Naive thymus-derived CD4-positive, alpha-beta T cell (primary cell): ENCODE results near the gene ATP8A2. TPM values are rescaled to one million over a fixed set of nuclear protein-coding genes. Genes with fewer than 3 reads are reported as not detected.

Experiments used
- ATAC-seq: fragments of 150-1000 bp; cut with Tn5 transposase; 2 replicates; pipeline ENCODE4 v1.10.0; 2021; ENCODE audit warnings: mild to moderate bottlenecking, moderate library complexity
- CTCF ChIA-PET: fragments of 350-600 bp; sonication (Branson Sonifier 250); formaldehyde crosslinking; loops from one replicate; lab custom pipeline; 2021; ENCODE audit warnings: antibody characterized with exemption; lab: Charles Lee
- POLR2A ChIA-PET: fragments of 350-600 bp; sonication (Branson Sonifier 250); formaldehyde crosslinking; loops from one replicate; lab custom pipeline; 2021; ENCODE audit warnings: antibody characterized with exemption, inconsistent platforms; lab: Charles Lee
- DNase-seq, 9 donors: peaks; one replicate each; pipeline versions ENCODE4 v3.0.0 to v3.0.0-alpha.2; 2020 to 2022; ENCODE audit warnings: mixed read lengths in 1 of 9
- H3K27ac ChIP-seq: one replicate; pipeline ENCODE4 v1.7.0; 2013; ENCODE audit warnings: mild to moderate bottlenecking, low read depth, low read length, moderate library complexity
- H3K27me3 ChIP-seq, 2 donors: one replicate each; pipeline ENCODE4 v1.7.0; 2013; ENCODE audit warnings: low read length in 2 of 2, mild to moderate bottlenecking in 2 of 2, moderate library complexity in 2 of 2; ENCODE audit not compliant: control insufficient read depth in 2 of 2, insufficient read depth in 2 of 2
- H3K36me3 ChIP-seq, 3 experiments: 1 replicate in 2 of 3; 2 replicates in 1 of 3; pipeline ENCODE4 v1.7.0; 2013; ENCODE audit warnings: low read length in 3 of 3, mild to moderate bottlenecking in 3 of 3, moderate library complexity in 1 of 3; ENCODE audit not compliant: insufficient read depth in 3 of 3, control insufficient read depth in 2 of 3
- H3K4me1 ChIP-seq, 2 donors: one replicate each; pipeline ENCODE4 v1.7.0; 2013; ENCODE audit warnings: low read length in 2 of 2, mild to moderate bottlenecking in 2 of 2, moderate library complexity in 1 of 2; ENCODE audit not compliant: control insufficient read depth in 2 of 2, insufficient read depth in 2 of 2
- H3K4me3 ChIP-seq: 2 replicates; pipeline ENCODE4 v1.7.0; 2013; ENCODE audit warnings: mild to moderate bottlenecking, low read length
- H3K9me3 ChIP-seq, 3 experiments: 1 replicate in 2 of 3; 2 replicates in 1 of 3; pipeline ENCODE4 v1.7.0; 2013; ENCODE audit warnings: low read length in 3 of 3; ENCODE audit not compliant: control insufficient read depth in 2 of 3
- H3K27ac Mint-ChIP-seq, 9 donors: one replicate each; pipeline ENCODE4 v1.8.0; 2020 to 2022; ENCODE audit warnings: mixed read lengths in 9 of 9, mild to moderate bottlenecking in 8 of 9, moderate library complexity in 5 of 9, inconsistent platforms in 2 of 9
- H3K27me3 Mint-ChIP-seq, 5 donors: one replicate each; pipeline ENCODE4 v1.8.0; 2021 to 2022; ENCODE audit warnings: mixed read lengths in 5 of 5, mild to moderate bottlenecking in 1 of 5
- H3K36me3 Mint-ChIP-seq, 5 donors: one replicate each; pipeline ENCODE4 v1.8.0; 2020 to 2022; ENCODE audit warnings: mixed read lengths in 5 of 5, mild to moderate bottlenecking in 3 of 5, inconsistent platforms in 1 of 5
- H3K4me1 Mint-ChIP-seq, 7 donors: one replicate each; pipeline ENCODE4 v1.8.0; 2020 to 2022; ENCODE audit warnings: mixed read lengths in 7 of 7, mild to moderate bottlenecking in 3 of 7, inconsistent platforms in 1 of 7
- H3K4me3 Mint-ChIP-seq, 10 donors: one replicate each; pipeline ENCODE4 v1.8.0; 2020 to 2022; ENCODE audit warnings: mild to moderate bottlenecking in 10 of 10, mixed read lengths in 10 of 10, moderate library complexity in 6 of 10, inconsistent platforms in 2 of 10
- H3K9me3 Mint-ChIP-seq, 11 donors: one replicate each; pipeline ENCODE4 v1.8.0; 2020 to 2022; ENCODE audit warnings: mixed read lengths in 11 of 11, mild to moderate bottlenecking in 4 of 11, inconsistent platforms in 1 of 11, moderate library complexity in 1 of 11
- intact Hi-C, 2 donors: fragments of 100-400 bp; cut with micrococcal nuclease; formaldehyde crosslinking; loops; one replicate each; pipeline ENCODE4 v1.15.1; 2023
- polyA plus RNA-seq, 2 donors: library from polyadenylated mRNA; unstranded; fragments of 300-500 nt; fragmentation: Illumina TruSeq; gene quantifications; one replicate each; pipeline ENCODE4 v1.2.3, GENCODE V29; 2021
- total RNA-seq, 6 experiments: library from RNA in 5 of 6; stranded (reverse) in 5 of 6; gene quantifications; 1 replicate in 5 of 6; 2 replicates in 1 of 6; pipeline ENCODE4 v1.2.3 and lab custom pipeline; 2021 to 2026

ATP8A2 gene
- total and polyA plus RNA-seq, 7 experiments from 2014 or later: 0.56 to 2.4 (median 1.2) TPM

- ATAC-seq (no peak), DNase-seq (no peak)
- ChIA-PET POLR2A (no interaction called here), CTCF (no interaction called here)
- intact Hi-C loops: no loop called here
- Mint-ChIP-seq H3K4me3 (no peak overlapping the region), H3K4me1 (no peaks in the 10 kb centered on the region), H3K27me3 (peaks cover 0 to 9% (median 0%) of the 10 kb centered on the region in 5 donors), H3K36me3 (peaks cover 0 to 4% (median 0%) of the 10 kb centered on the region in 5 donors), H3K27ac (no peak overlapping the region), H3K9me3 (peaks cover 0 to 10% (median 5%) of the 10 kb centered on the region in 11 donors)
- Histone ChIP-seq H3K4me1 (no peaks in the 10 kb centered on the region), H3K27ac (no peak overlapping the region), H3K27me3 (no peaks in the 10 kb centered on the region), H3K4me3 (no peak overlapping the region), H3K9me3 (no peaks in the 10 kb centered on the region), H3K36me3 (no peaks in the 10 kb centered on the region)
Measured at GRCh38 chr13:26030331-26030730, 658.6 kb downstream of the ATP8A2 start.

- no peak overlapping the region for H3K4me3 Mint-ChIP-seq
- no peaks in the 10 kb centered on the region for H3K4me1 Mint-ChIP-seq
Measured at GRCh38 chr13:26034018-26034417, 662.2 kb downstream of the ATP8A2 start.

DNA sequence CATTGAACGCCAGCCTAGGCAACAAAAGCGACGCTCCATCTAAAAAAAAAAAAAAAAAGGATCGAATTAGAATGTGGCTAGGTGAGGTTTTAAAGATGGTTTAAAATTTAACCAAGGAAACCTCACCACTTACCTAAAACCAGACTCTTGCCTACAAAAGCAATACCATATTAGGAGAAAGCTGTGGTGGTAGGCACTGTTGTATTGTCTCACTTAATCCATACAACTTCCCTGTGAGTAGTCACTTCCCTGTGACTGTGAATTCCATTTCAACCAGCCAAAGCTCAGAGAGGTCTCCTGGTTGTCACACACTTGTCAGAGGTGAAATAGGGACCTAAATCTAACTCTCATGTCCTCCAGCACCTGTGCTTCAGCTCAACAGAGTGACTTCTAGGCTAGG lies 664.6 kb downstream of the ATP8A2 start:
- H3K27ac Mint-ChIP-seq: no peak overlapping the region
- POLR2A ChIA-PET: no interaction called here

More at GRCh38 chr13:26034018-26034417, 662.2 kb downstream of the ATP8A2 start:
- intact Hi-C loops: no loop called here
- ATAC-seq (no peak), DNase-seq (no peak)
- Histone ChIP-seq H3K4me1 (no peaks in the 10 kb centered on the region), H3K4me3 (no peak overlapping the region), H3K9me3 (no peaks in the 10 kb centered on the region), H3K27ac (no peak overlapping the region), H3K36me3 (no peaks in the 10 kb centered on the region), H3K27me3 (no peaks in the 10 kb centered on the region)
- Mint-ChIP-seq H3K27ac (no peak overlapping the region), H3K36me3 (peaks cover 0 to 7% (median 0%) of the 10 kb centered on the region in 5 donors), H3K9me3 (peaks cover 0 to 14% (median 5%) of the 10 kb centered on the region in 11 donors), H3K27me3 (peaks cover 0 to 10% (median 3%) of the 10 kb centered on the region in 5 donors)
- ChIA-PET CTCF (no interaction called here), POLR2A (no interaction called here)

DNA sequence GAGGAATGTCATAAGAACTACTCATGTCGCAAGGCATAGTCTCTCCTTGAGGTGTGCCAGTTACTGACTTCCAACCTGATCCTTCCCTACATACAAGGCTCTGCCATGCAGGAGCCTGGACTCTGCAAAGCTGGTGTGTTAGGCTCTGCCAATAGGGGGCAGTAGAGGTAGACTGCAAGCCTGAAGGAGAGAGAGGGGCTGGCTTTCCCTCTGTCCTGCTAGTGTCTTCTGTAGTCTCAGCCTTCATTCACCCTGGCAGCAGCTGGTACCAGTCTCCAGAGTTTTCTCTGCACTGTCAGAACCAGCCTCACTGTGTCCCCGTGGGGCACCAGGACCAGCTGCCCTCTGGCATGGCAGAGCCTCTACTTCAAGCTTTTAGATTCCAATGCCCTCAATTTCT lies 665.5 kb downstream of the ATP8A2 start:
- peaks cover 0 to 4% (median 0%) of the 10 kb centered on the region in 5 donors for H3K36me3 Mint-ChIP-seq
- peaks cover 0 to 8% (median 3%) of the 10 kb centered on the region in 5 donors for H3K27me3 Mint-ChIP-seq
- Histone ChIP-seq H3K27me3 (no peaks in the 10 kb centered on the region), H3K36me3 (no peaks in the 10 kb centered on the region), H3K9me3 (no peaks in the 10 kb centered on the region), H3K27ac (no peak overlapping the region), H3K4me3 (no peak overlapping the region), H3K4me1 (no peaks in the 10 kb centered on the region)
- ChIA-PET POLR2A (no interaction called here), CTCF (interaction anchor here (1.1 to 1.5 kb wide), 3 partner anchors 24 to 214 kb away, joined by 3 to 4 read pairs (median 3); no protein-coding TSS in a partner anchor)
- DNase-seq: peak in 1 of 9 donors; percentile 19
- H3K4me1 Mint-ChIP-seq: peaks cover 0 to 3% (median 0%) of the 10 kb centered on the region in 7 donors
- H3K27ac Mint-ChIP-seq: no peak overlapping the region
- peaks cover 0 to 5% (median 1%) of the 10 kb centered on the region in 11 donors for H3K9me3 Mint-ChIP-seq
- peak; percentile 55 for ATAC-seq
- H3K4me3 Mint-ChIP-seq: no peak overlapping the region
- intact Hi-C loops: no loop called here

More for the DNA sequence above, 664.6 kb downstream of the ATP8A2 start:
- CTCF ChIA-PET: interaction anchor here (0.5 kb wide), 1 partner anchor 149 kb away, joined by 3 read pairs; no protein-coding TSS in a partner anchor
- no peaks in the 10 kb centered on the region for H3K9me3 ChIP-seq
- H3K27me3 ChIP-seq: no peaks in the 10 kb centered on the region
- Mint-ChIP-seq H3K9me3 (peaks cover 0 to 9% (median 2%) of the 10 kb centered on the region in 11 donors), H3K27me3 (peaks cover 0 to 10% (median 3%) of the 10 kb centered on the region in 5 donors), H3K4me1 (no peaks in the 10 kb centered on the region), H3K36me3 (peaks cover 0 to 4% (median 0%) of the 10 kb centered on the region in 5 donors), H3K4me3 (no peak overlapping the region)
- H3K27ac ChIP-seq: no peak overlapping the region
- no peaks in the 10 kb centered on the region for H3K4me1 ChIP-seq
- H3K36me3 ChIP-seq: no peaks in the 10 kb centered on the region
- H3K4me3 ChIP-seq: no peak overlapping the region
- no peak for DNase-seq
- intact Hi-C loops: no loop called here
- ATAC-seq: no peak

GRCh38 chr13:26038931-26039475 lies 667.2 kb downstream of the ATP8A2 start:
- Mint-ChIP-seq H3K4me3 (no peak overlapping the region), H3K27ac (no peak overlapping the region), H3K27me3 (peaks cover 0 to 9% (median 3%) of the 10 kb centered on the region in 5 donors), H3K36me3 (peaks cover 0 to 4% (median 0%) of the 10 kb centered on the region in 5 donors), H3K4me1 (peaks cover 0 to 9% (median 0%) of the 10 kb centered on the region in 7 donors), H3K9me3 (peaks cover 0 to 4% (median 1%) of the 10 kb centered on the region in 11 donors)
- ATAC-seq: no peak
- intact Hi-C loops: no loop called here
- no peak for DNase-seq
- no peaks in the 10 kb centered on the region for H3K4me1 ChIP-seq
- H3K4me3 ChIP-seq: no peak overlapping the region
- ChIA-PET CTCF (interaction anchor here (1.5 kb wide), 1 partner anchor 68 kb away, joined by 4 read pairs; no protein-coding TSS in a partner anchor), POLR2A (no interaction called here)
- H3K9me3 ChIP-seq: no peaks in the 10 kb centered on the region
- no peak overlapping the region for H3K27ac ChIP-seq
- no peaks in the 10 kb centered on the region for H3K36me3 ChIP-seq
- no peaks in the 10 kb centered on the region for H3K27me3 ChIP-seq

DNA sequence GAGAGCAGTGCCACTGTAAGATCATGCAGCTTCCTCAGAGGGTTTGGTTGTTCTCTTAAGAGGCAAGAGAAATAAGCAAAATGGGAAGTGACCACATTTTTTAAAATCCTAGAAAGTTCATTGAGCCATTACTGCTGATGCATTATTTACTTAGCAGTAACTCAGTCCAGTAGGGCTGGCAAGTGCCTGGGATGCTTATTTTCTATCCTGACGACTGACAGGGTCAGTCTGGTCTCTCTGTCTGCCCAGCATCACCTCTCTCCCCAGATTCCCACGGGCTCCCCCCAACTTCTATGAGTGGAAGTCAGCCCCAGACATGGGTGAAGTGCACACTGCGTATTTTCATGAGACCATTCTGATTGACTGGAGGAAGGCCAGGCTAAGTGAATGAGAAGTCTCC lies 669.7 kb downstream of the ATP8A2 start:
- Histone ChIP-seq H3K27me3 (no peaks in the 10 kb centered on the region), H3K36me3 (no peaks in the 10 kb centered on the region), H3K27ac (no peak overlapping the region), H3K9me3 (no peaks in the 10 kb centered on the region), H3K4me3 (no peak overlapping the region), H3K4me1 (no peaks in the 10 kb centered on the region)
- Mint-ChIP-seq H3K27me3 (peaks cover 0 to 6% (median 0%) of the 10 kb centered on the region in 5 donors), H3K27ac (peak overlapping the region in 1 of 9 donors; percentile 17), H3K9me3 (peaks cover 0 to 3% (median 0%) of the 10 kb centered on the region in 11 donors), H3K4me3 (no peak overlapping the region), H3K4me1 (peaks cover 4 to 24% (median 13%) of the 10 kb centered on the region in 7 donors), H3K36me3 (no peaks in the 10 kb centered on the region)
- POLR2A ChIA-PET: no interaction called here
- DNase-seq (no peak), ATAC-seq (no peak)
- CTCF ChIA-PET: interaction anchor here (0.9 to 1.1 kb wide), 2 partner anchors 25 to 78 kb away, joined by 4 read pairs; no protein-coding TSS in a partner anchor
- intact Hi-C loops: no loop called here
